22Rv1 (cell line): Measurements from ENCODE around the gene GPR180.

Experiments
- CTCF ChIP-seq: fragments of 450-650 bp; IDR thresholded peaks from 2 replicates; pipeline ENCODE4 v1.5.1; 2017; ENCODE audit warnings: mild to moderate bottlenecking
- ZFX ChIP-seq: fragments of 450-650 bp; IDR thresholded peaks from 2 replicates; pipeline ENCODE4 v1.6.1; 2017; ENCODE audit warnings: antibody characterized with exemption, borderline replicate concordance

GRCh38 chr13:94586371-94586770, 15.3 kb upstream of the GPR180 start:
- TF ChIP-seq CTCF (no peak), ZFX (no peak)
